BLaER1 treated with 17β-estradiol and CSF1 and Interleukin-3, amounts not matched to agents 10 nM and 100 nM (cell line): ENCODE results near the gene ZNF562.
"Not testable (repeated sequence)": the region's sequence is repeated elsewhere in the genome, so short reads cannot be mapped to it uniquely, and the experiment has no call there.

Source experiments
- H3K27ac ChIP-seq, 11 experiments: shearing (Covaris generic); formaldehyde crosslinking; 2 replicates each; pipeline ENCODE4 v1.8.1; 2022
- H3K27me3 ChIP-seq, 11 experiments: shearing (Covaris generic); formaldehyde crosslinking; 2 replicates each; pipeline ENCODE4 v1.8.1; 2022
- H3K36me3 ChIP-seq, 11 experiments: shearing (Covaris generic); formaldehyde crosslinking; 2 replicates each; pipeline ENCODE4 v1.8.1; 2022
- H3K4me1 ChIP-seq, 10 experiments: shearing (Covaris generic); formaldehyde crosslinking; 2 replicates each; pipeline ENCODE4 v1.8.1; 2022
- H3K4me2 ChIP-seq, 11 experiments: shearing (Covaris generic); formaldehyde crosslinking; 2 replicates each; pipeline ENCODE4 v1.8.1; 2022
- H3K4me3 ChIP-seq, 10 experiments: shearing (Covaris generic); formaldehyde crosslinking; 2 replicates each; pipeline ENCODE4 v1.8.1; 2022
- H3K9ac ChIP-seq, 11 experiments: shearing (Covaris generic); formaldehyde crosslinking; 2 replicates each; pipeline ENCODE4 v1.8.1; 2022
- H3K9me3 ChIP-seq, 11 experiments: shearing (Covaris generic); formaldehyde crosslinking; replicated peaks in 1 of 11; 2 replicates each; pipeline ENCODE4 v1.8.1; 2022
- H4K20me1 ChIP-seq, 11 experiments: shearing (Covaris generic); formaldehyde crosslinking; 2 replicates each; pipeline ENCODE4 v1.8.1; 2022
- Cebpa-rat ChIP-seq, 11 experiments: shearing (Covaris generic); IDR thresholded peaks; 2 replicates each; pipeline ENCODE4 v1.8.1; 2022

Gene ZNF562

DNA sequence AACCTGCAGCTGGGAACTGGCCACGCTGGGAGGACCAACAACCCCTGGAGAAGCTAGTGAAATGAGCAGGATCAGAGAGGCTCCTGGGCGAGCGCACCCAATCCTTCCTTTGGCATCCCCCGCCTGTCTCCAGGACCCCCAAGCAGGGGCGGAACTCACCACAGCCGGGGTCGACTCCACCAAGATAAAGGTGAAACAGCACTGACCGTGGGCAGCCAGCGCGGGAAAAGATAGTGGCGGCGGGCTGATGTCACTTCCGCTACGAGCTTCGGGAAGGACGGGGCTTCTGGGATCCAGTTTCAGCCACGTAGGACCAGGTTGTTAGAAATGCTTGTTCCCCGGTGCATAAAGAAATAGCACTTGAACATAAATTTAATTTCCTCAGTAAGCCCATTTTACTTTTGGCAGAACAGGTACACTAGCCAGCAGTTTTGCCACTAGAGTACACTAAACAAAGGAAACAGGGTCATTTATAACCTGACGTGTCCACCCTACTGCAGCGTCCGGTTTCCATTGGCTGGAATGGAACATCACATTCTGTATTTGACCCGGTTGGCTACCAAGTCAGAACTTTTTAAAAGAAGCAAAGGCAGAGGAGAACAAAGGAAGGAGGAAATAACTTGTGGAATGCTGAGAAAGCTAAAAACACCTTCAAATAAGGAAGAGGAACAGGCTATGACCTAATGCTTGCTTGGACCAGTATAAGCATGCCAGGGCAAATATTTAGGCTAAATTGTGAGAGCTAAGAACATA is 25.5 kb upstream of the ZNF562 start:
- Histone ChIP-seq H3K9me3 (peaks cover 18 to 52% (median 36%) of the 10 kb centered on the region in 11 experiments; a peak in 21 of 22 replicates), H3K36me3 (no peaks in the 10 kb centered on the region), H3K27ac (peak overlapping the region in 3 of 11 experiments; percentile 18 to 54 (median 33); a peak in 3 of 22 replicates), H3K9ac (no peak overlapping the region), H3K27me3 (no peaks in the 10 kb centered on the region), H3K4me2 (peak overlapping the region in 3 of 11 experiments; percentile 33 to 71 (median 54); a peak in 5 of 22 replicates), H3K4me1 (peaks cover 0 to 14% (median 0%) of the 10 kb centered on the region in 10 experiments; a peak in 6 of 20 replicates), H4K20me1 (no peaks in the 10 kb centered on the region), H3K4me3 (no peak overlapping the region)
- no peak for TF ChIP-seq Cebpa-rat (IDR thresholded peaks at IDR 0.05)

DNA sequence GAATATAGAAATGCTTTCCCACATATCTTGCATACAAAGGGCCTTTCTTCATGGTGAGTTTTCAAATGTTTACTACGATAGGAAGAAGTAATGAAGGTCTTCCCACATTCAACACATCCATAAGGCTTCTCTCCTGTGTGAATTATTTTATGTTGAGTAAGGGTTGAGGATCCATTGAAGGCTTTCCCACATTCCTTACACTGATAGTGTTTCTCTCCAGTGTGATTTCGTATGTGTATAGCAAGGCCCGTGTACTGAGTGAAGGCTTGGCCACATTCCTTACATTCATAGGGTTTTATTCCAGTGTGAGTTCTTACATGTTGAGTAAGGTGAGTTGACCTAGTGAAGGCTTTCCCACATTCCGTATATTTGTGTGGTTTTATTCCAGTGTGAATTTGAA is 15.4 kb upstream of the ZNF562 start:
- not testable (repeated sequence) for H3K4me2 ChIP-seq, H3K4me3 ChIP-seq, H3K27me3 ChIP-seq, H3K9ac ChIP-seq, H3K27ac ChIP-seq, H3K36me3 ChIP-seq, H4K20me1 ChIP-seq, H3K4me1 ChIP-seq
- peaks cover 13 to 66% (median 37%) of the 10 kb centered on the region in 11 experiments; a peak in 21 of 22 replicates for H3K9me3 ChIP-seq

DNA sequence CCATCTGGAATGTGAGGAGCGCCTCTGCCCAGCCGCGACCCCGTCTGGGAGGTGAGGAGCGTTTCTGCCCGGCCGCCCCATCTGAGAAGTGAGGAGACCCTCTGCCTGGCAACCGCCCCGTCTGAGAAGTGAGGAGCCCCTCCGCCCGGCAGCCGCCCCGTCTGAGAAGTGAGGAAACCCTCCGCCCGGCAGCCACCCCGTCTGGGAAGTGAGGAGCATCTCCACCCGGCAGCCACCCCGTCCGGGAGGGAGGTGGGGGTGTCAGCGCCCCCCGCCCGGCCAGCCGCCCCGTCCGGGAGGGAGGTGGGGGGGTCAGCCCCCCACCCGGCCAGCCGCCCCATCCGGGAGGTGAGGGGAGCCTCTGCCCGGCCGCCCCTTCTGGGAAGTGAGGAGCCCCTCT is 5.1 kb upstream of the ZNF562 start:
- H3K9ac ChIP-seq, H3K4me2 ChIP-seq, H4K20me1 ChIP-seq, H3K27me3 ChIP-seq, H3K4me3 ChIP-seq, H3K27ac ChIP-seq, H3K36me3 ChIP-seq, H3K4me1 ChIP-seq: not testable (repeated sequence)
- peaks cover 5 to 23% (median 10%) of the 10 kb centered on the region in 11 experiments; a peak in 16 of 22 replicates for H3K9me3 ChIP-seq

DNA sequence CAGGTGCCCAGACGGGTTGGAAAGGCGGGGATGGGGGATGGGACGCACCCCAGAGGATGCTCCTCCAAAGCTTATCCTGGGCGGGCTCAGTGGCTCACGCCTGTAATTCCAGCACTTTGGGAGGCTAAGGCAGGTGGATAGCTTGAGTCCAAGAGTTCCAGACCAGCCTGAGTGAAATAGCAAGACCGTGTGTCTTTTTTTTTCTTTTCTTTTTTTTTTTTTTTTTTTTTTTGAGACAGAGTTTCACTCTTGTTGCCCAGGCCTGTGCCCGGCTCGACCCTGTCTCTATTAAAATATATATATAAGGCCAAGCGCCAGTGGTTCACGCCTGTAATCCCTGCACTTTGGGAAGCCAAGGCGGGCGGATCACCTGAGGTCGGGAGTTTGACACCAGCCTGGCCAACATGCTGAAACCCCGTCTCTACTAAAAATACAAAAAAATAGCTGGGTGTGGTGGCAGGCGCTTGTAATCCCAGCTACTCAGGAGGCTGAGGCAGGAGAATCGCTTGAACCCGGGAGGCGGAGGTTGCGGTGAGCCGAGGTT is 530 bp upstream of the ZNF562 start:
- peaks cover 36 to 38% (median 37%) of the 10 kb centered on the region in 11 experiments for H3K36me3 ChIP-seq

DNA sequence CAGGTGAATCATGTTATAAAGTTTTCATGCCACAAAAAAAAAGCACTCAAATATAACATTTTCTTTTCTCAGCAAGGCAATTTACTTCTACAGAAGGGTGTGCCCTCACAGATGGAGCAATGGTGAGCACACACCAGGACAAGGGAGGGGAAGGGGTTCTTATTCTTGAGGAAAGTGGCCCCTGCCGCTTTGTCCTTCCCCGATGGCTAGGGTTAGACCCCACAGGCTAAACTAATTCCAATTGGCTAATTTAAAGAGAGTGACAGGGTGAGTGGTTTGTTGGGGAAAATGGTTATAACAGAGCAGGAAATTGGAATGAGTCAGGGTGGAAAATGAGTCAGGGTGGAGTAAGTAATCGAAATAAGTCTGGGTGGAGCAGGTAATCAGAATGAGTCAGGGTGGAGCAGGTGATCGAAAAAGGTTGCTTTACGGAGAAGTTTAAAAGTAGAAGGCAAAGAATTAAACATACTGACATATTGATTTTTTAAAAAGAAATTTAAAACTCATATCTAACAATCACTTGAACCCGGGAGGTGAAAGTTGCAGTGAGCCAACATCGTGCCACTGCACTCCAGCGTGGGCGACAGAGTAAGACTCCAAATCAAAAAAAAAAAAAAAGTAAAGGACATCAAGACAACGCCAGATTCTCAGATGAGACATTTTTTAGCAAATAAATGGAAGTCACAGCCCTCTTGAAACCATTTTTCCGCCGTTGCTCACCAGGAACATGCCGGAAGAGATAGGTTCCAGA is 813 bp downstream of the ZNF562 start:
- H3K4me2 ChIP-seq, result peak overlapping the region; percentile 48 to 85 (median 62); a peak in 21 of 22 replicates
- H3K36me3 ChIP-seq, result peaks cover 49 to 52% (median 50%) of the 10 kb centered on the region in 11 experiments
- H3K27me3 ChIP-seq, result no peaks in the 10 kb centered on the region
- peaks cover 58 to 68% (median 64%) of the 10 kb centered on the region in 11 experiments for H3K9me3 ChIP-seq
- peaks cover 0 to 6% (median 0%) of the 10 kb centered on the region in 11 experiments; a peak in 1 of 22 replicates for H4K20me1 ChIP-seq
- TF ChIP-seq Cebpa-rat (IDR thresholded peaks at IDR 0.05), result no peak
- H3K4me1 ChIP-seq, result peaks cover 0 to 4% (median 0%) of the 10 kb centered on the region in 10 experiments; a peak in 2 of 20 replicates
- peak overlapping the region; percentile 87 to 97 (median 91) for H3K9ac ChIP-seq
- H3K4me3 ChIP-seq, result peak overlapping the region; percentile 65 to 90 (median 81)
- peak overlapping the region; percentile 87 to 97 (median 93) for H3K27ac ChIP-seq

More for the DNA sequence above, 530 bp upstream of the ZNF562 start:
- Histone ChIP-seq H3K4me3 (peak overlapping the region; percentile 65 to 90 (median 81)), H3K4me2 (peak overlapping the region; percentile 48 to 85 (median 62)), H3K27ac (peak overlapping the region; percentile 87 to 97 (median 93)), H3K9ac (peak overlapping the region; percentile 87 to 97 (median 91)), H3K9me3 (peaks cover 47 to 65% (median 54%) of the 10 kb centered on the region in 11 experiments)
- H3K27me3 ChIP-seq, H4K20me1 ChIP-seq, H3K4me1 ChIP-seq: not testable (repeated sequence)

DNA sequence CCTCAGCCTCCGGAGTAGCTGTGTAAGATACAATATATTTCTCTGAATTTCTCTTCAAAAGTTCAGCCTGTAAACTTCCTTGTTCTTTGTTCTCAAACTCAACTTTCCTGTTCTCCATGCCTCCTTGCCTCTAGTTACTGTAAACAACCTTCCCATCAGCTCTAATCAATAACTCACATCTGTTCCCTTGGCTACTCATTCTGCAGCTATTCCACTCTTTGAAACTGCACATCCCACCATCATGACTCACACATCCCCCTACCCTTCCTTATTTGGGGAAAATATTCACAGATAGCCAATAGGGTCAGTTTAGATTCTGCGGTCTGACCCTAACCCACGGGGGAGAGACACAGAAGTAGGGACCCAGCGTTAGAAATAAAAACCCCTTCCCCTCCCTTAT is 2.0 kb downstream of the ZNF562 start:
- H3K36me3 ChIP-seq, result peaks cover 61 to 64% (median 62%) of the 10 kb centered on the region in 11 experiments
- H3K9me3 ChIP-seq, result peaks cover 67 to 71% (median 68%) of the 10 kb centered on the region in 11 experiments
- H4K20me1 ChIP-seq, result peaks cover 0 to 6% (median 0%) of the 10 kb centered on the region in 11 experiments; a peak in 5 of 22 replicates
- H3K9ac ChIP-seq, result no peak overlapping the region
- peak overlapping the region; percentile 65 to 90 (median 81); a peak in 18 of 20 replicates for H3K4me3 ChIP-seq
- no peak overlapping the region for H3K4me2 ChIP-seq
- no peak overlapping the region for H3K27ac ChIP-seq
- H3K4me1 ChIP-seq, result peaks cover 0 to 4% (median 0%) of the 10 kb centered on the region in 10 experiments; a peak in 2 of 20 replicates
- H3K27me3 ChIP-seq, result no peaks in the 10 kb centered on the region
- TF ChIP-seq Cebpa-rat (IDR thresholded peaks at IDR 0.05), result no peak

DNA sequence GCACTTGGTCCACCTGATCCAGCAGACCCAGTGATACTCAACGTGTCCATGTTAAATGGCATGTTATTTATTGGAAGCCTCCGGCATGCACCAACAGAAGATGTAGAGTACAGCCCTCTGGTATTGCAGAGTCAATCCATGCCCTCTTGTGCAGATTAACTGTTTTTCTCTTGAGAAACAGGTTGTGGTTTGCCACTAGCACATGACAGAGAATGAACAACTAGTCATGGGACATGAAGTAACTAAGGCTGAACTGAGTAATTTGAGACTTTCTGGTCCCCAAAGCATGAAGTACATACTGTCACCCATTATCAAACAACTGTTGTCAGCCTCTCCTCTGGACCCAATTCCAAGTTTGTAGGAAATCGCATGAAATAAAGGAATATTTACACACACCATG is 3.2 kb downstream of the ZNF562 start:
- H3K27me3 ChIP-seq, result no peaks in the 10 kb centered on the region
- peaks cover 0 to 4% (median 0%) of the 10 kb centered on the region in 10 experiments; a peak in 2 of 20 replicates for H3K4me1 ChIP-seq
- peak overlapping the region in 1 of 11 experiments; percentile 8; a peak in 1 of 22 replicates for H3K4me2 ChIP-seq
- no peak overlapping the region for H3K9ac ChIP-seq
- H3K27ac ChIP-seq, result no peak overlapping the region
- peaks cover 79 to 83% (median 81%) of the 10 kb centered on the region in 11 experiments for H3K9me3 ChIP-seq
- H3K36me3 ChIP-seq, result peaks cover 71 to 76% (median 74%) of the 10 kb centered on the region in 11 experiments
- peaks cover 0 to 16% (median 0%) of the 10 kb centered on the region in 11 experiments; a peak in 5 of 22 replicates for H4K20me1 ChIP-seq
- H3K4me3 ChIP-seq, result peak overlapping the region in 7 of 10 experiments; percentile 8 to 29 (median 20); a peak in 6 of 20 replicates
- TF ChIP-seq Cebpa-rat (IDR thresholded peaks at IDR 0.05), result no peak

DNA sequence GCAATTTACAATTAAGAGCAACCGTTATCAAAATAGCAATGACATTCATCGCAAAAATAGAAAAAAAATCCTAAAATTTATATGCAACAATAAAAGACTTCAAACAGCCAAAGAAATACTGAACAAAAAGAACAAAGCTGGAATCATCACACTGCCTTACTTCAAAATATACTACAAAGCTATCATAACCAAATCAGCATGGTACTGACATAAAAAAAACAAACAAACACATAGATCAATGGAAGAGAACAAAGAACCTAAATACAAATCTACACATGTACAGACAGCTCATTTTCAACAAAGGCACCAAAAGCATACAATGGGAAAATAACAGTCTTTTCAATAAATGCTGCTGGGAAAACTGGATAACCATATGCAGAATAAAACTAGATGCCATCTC is 6.4 kb downstream of the ZNF562 start:
- Histone ChIP-seq H3K27ac (no peak overlapping the region), H3K4me1 (no peaks in the 10 kb centered on the region; a peak in 1 of 20 replicates), H3K36me3 (peaks cover 88 to 99% (median 97%) of the 10 kb centered on the region in 11 experiments), H3K9me3 (peaks cover 83 to 100% (median 95%) of the 10 kb centered on the region in 11 experiments), H4K20me1 (peaks cover 12 to 46% (median 28%) of the 10 kb centered on the region in 11 experiments; a peak in 21 of 22 replicates), H3K9ac (no peak overlapping the region), H3K4me2 (no peak overlapping the region), H3K27me3 (no peaks in the 10 kb centered on the region), H3K4me3 (no peak overlapping the region; a peak in 1 of 20 replicates)
- no peak for TF ChIP-seq Cebpa-rat (IDR thresholded peaks at IDR 0.05)
